Measurements from ENCODE around the gene TK2. TPM values are rescaled to one million over a fixed set of nuclear protein-coding genes. Genes with fewer than 3 reads are reported as not detected.

Gene TK2
- total and polyA plus RNA-seq, 2 experiments from 2014 or later: 1.8 to 4.2 TPM

DNA sequence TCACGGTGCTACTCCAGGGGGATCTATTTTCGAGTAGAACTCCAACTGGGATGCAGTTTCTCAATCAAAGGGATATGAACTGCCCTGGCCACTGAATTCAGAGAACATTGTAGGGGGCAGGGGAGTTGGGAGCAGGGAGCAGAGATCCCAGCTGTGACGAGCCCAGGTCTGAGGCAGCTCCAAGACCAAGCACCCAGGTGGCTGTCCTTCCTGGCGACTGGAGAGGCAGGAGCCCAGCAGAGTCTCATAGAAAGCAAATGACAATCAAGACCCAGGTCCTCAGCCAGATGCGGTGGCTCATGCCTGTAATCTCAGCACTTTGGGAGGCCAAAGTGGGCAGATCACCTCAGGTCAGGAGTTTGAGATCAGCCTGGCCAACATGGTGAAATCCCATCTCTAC, 60.1 kb downstream of the TK2 start:
- DNase-seq (ENCODE audit: low spot score) (no peak), ATAC-seq (no peak)
- Mint-ChIP-seq H3K9me3 (peaks cover 19% of the 10 kb centered on the region), H3K27me3 (ENCODE audit: insufficient read depth, low read depth, poor library complexity) (peaks cover 7% of the 10 kb centered on the region), H3K27ac (no peak overlapping the region), H3K4me1 (no peaks in the 10 kb centered on the region; the same call in 2 of the 3 replicates), H3K36me3 (ENCODE audit: low read depth) (no peaks in the 10 kb centered on the region; the same call in 1 of the 3 replicates), H3K4me3 (no peak overlapping the region)
- Histone ChIP-seq H3K27me3 (ENCODE audit: insufficient read depth) (no peaks in the 10 kb centered on the region), H3K4me2 (no peak overlapping the region), H3K27ac (ENCODE audit: low read depth) (no peak overlapping the region), H3K9me2 (ENCODE audit: insufficient read depth) (no peaks in the 10 kb centered on the region), H3F3A (replicated peaks; ENCODE audit: low read depth) (no peaks in the 10 kb centered on the region), H4K20me1 (replicated peaks; ENCODE audit: insufficient read depth) (no peaks in the 10 kb centered on the region), H3K4me3 (no peak overlapping the region), H2AFZ (no peak overlapping the region), H3K36me3 (ENCODE audit: insufficient read depth) (no peaks in the 10 kb centered on the region), H3K79me2 (replicated peaks; ENCODE audit: insufficient read depth) (no peaks in the 10 kb centered on the region), H3K4me1 (ENCODE audit: insufficient read depth) (no peaks in the 10 kb centered on the region)
- no peak for TF ChIP-seq CREB1 (CRISPR knock-in tag; IDR thresholded peaks at IDR 0.05; ENCODE audit: low read depth)
- TF ChIP-seq STAT1 (IDR thresholded peaks at IDR 0.05; ENCODE audit: unreplicated experiment): no peak
- TF ChIP-seq, protein P1, sequence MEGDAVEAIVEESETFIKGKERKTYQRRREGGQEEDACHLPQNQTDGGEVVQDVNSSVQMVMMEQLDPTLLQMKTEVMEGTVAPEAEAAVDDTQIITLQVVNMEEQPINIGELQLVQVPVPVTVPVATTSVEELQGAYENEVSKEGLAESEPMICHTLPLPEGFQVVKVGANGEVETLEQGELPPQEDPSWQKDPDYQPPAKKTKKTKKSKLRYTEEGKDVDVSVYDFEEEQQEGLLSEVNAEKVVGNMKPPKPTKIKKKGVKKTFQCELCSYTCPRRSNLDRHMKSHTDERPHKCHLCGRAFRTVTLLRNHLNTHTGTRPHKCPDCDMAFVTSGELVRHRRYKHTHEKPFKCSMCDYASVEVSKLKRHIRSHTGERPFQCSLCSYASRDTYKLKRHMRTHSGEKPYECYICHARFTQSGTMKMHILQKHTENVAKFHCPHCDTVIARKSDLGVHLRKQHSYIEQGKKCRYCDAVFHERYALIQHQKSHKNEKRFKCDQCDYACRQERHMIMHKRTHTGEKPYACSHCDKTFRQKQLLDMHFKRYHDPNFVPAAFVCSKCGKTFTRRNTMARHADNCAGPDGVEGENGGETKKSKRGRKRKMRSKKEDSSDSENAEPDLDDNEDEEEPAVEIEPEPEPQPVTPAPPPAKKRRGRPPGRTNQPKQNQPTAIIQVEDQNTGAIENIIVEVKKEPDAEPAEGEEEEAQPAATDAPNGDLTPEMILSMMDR (conservative IDR thresholded peaks at IDR 0.05; ENCODE audit: low read depth in 2 of 2): no peak
- TF ChIP-seq ZNF331 (CRISPR knock-in tag; IDR thresholded peaks at IDR 0.05; ENCODE audit: low read depth): no peak
- TF ChIP-seq, protein P2, sequence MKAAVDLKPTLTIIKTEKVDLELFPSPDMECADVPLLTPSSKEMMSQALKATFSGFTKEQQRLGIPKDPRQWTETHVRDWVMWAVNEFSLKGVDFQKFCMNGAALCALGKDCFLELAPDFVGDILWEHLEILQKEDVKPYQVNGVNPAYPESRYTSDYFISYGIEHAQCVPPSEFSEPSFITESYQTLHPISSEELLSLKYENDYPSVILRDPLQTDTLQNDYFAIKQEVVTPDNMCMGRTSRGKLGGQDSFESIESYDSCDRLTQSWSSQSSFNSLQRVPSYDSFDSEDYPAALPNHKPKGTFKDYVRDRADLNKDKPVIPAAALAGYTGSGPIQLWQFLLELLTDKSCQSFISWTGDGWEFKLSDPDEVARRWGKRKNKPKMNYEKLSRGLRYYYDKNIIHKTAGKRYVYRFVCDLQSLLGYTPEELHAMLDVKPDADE (IDR thresholded peaks at IDR 0.05): no peak
- TF ChIP-seq NANOG (IDR thresholded peaks at IDR 0.05; ENCODE audit: borderline replicate concordance): no peak
- TF ChIP-seq, protein P3, sequence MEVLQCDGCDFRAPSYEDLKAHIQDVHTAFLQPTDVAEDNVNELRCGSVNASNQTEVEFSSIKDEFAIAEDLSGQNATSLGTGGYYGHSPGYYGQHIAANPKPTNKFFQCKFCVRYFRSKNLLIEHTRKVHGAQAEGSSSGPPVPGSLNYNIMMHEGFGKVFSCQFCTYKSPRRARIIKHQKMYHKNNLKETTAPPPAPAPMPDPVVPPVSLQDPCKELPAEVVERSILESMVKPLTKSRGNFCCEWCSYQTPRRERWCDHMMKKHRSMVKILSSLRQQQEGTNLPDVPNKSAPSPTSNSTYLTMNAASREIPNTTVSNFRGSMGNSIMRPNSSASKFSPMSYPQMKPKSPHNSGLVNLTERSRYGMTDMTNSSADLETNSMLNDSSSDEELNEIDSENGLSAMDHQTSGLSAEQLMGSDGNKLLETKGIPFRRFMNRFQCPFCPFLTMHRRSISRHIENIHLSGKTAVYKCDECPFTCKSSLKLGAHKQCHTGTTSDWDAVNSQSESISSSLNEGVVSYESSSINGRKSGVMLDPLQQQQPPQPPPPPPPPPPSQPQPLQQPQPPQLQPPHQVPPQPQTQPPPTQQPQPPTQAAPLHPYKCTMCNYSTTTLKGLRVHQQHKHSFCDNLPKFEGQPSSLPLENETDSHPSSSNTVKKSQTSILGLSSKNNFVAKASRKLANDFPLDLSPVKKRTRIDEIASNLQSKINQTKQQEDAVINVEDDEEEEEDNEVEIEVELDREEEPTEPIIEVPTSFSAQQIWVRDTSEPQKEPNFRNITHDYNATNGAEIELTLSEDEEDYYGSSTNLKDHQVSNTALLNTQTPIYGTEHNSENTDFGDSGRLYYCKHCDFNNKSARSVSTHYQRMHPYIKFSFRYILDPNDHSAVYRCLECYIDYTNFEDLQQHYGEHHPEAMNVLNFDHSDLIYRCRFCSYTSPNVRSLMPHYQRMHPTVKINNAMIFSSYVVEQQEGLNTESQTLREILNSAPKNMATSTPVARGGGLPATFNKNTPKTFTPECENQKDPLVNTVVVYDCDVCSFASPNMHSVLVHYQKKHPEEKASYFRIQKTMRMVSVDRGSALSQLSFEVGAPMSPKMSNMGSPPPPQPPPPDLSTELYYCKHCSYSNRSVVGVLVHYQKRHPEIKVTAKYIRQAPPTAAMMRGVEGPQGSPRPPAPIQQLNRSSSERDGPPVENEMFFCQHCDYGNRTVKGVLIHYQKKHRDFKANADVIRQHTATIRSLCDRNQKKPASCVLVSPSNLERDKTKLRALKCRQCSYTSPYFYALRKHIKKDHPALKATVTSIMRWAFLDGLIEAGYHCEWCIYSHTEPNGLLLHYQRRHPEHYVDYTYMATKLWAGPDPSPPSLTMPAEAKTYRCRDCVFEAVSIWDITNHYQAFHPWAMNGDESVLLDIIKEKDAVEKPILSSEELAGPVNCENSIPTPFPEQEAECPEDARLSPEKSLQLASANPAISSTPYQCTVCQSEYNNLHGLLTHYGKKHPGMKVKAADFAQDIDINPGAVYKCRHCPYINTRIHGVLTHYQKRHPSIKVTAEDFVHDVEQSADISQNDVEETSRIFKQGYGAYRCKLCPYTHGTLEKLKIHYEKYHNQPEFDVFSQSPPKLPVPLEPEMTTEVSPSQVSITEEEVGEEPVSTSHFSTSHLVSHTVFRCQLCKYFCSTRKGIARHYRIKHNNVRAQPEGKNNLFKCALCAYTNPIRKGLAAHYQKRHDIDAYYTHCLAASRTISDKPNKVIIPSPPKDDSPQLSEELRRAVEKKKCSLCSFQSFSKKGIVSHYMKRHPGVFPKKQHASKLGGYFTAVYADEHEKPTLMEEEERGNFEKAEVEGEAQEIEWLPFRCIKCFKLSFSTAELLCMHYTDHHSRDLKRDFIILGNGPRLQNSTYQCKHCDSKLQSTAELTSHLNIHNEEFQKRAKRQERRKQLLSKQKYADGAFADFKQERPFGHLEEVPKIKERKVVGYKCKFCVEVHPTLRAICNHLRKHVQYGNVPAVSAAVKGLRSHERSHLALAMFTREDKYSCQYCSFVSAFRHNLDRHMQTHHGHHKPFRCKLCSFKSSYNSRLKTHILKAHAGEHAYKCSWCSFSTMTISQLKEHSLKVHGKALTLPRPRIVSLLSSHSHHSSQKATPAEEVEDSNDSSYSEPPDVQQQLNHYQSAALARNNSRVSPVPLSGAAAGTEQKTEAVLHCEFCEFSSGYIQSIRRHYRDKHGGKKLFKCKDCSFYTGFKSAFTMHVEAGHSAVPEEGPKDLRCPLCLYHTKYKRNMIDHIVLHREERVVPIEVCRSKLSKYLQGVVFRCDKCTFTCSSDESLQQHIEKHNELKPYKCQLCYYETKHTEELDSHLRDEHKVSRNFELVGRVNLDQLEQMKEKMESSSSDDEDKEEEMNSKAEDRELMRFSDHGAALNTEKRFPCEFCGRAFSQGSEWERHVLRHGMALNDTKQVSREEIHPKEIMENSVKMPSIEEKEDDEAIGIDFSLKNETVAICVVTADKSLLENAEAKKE (CRISPR knock-in tag; IDR thresholded peaks at IDR 0.05): no peak
- TF ChIP-seq JUNB (IDR thresholded peaks at IDR 0.05; ENCODE audit: unreplicated experiment): no peak
- no peak for TF ChIP-seq EZH2 (IDR thresholded peaks at IDR 0.05; ENCODE audit: low read depth, unreplicated experiment)
- TF ChIP-seq, protein P4, sequence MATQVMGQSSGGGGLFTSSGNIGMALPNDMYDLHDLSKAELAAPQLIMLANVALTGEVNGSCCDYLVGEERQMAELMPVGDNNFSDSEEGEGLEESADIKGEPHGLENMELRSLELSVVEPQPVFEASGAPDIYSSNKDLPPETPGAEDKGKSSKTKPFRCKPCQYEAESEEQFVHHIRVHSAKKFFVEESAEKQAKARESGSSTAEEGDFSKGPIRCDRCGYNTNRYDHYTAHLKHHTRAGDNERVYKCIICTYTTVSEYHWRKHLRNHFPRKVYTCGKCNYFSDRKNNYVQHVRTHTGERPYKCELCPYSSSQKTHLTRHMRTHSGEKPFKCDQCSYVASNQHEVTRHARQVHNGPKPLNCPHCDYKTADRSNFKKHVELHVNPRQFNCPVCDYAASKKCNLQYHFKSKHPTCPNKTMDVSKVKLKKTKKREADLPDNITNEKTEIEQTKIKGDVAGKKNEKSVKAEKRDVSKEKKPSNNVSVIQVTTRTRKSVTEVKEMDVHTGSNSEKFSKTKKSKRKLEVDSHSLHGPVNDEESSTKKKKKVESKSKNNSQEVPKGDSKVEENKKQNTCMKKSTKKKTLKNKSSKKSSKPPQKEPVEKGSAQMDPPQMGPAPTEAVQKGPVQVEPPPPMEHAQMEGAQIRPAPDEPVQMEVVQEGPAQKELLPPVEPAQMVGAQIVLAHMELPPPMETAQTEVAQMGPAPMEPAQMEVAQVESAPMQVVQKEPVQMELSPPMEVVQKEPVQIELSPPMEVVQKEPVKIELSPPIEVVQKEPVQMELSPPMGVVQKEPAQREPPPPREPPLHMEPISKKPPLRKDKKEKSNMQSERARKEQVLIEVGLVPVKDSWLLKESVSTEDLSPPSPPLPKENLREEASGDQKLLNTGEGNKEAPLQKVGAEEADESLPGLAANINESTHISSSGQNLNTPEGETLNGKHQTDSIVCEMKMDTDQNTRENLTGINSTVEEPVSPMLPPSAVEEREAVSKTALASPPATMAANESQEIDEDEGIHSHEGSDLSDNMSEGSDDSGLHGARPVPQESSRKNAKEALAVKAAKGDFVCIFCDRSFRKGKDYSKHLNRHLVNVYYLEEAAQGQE (IDR thresholded peaks at IDR 0.05; ENCODE audit: unreplicated experiment): no peak
- no peak for TF ChIP-seq POLR2AphosphoS5 (IDR thresholded peaks at IDR 0.05; ENCODE audit: low read depth)
- TF ChIP-seq EZH2phosphoT487 (IDR thresholded peaks at IDR 0.05; ENCODE audit: unreplicated experiment): no peak
- TF ChIP-seq ZNF114 (CRISPR knock-in tag; IDR thresholded peaks at IDR 0.05): no peak

Data from GM23338 (cell line).